B cell (primary cell): Measurements from ENCODE around the gene NPAS1. TPM values are rescaled to one million over a fixed set of nuclear protein-coding genes. Genes with fewer than 3 reads are reported as not detected.
A peak's percentile ranks its signal among the peaks of the same experiment; 100 is the strongest.

Experiments
- ATAC-seq: fragments of 200-7000 bp; cut with Tn5 transposase; one replicate; pipeline ENCODE4 v1.10.0; 2021; ENCODE audit warnings: low read depth, mild to moderate bottlenecking, moderate number of reproducible peaks, moderate library complexity
- CTCF ChIA-PET: fragments of 350-600 bp; sonication (Branson Sonifier 250); formaldehyde crosslinking; loops from one replicate; lab custom pipeline; 2021; ENCODE audit warnings: antibody characterized with exemption, inconsistent platforms; lab: Charles Lee
- POLR2A ChIA-PET: fragments of 350-600 bp; sonication (Branson Sonifier 250); formaldehyde crosslinking; loops from one replicate; lab custom pipeline; 2021; ENCODE audit warnings: antibody characterized with exemption; lab: Charles Lee
- DNase-seq: peaks from one replicate; pipeline ENCODE4 v3.0.0; 2013
- H2AFZ ChIP-seq: 2 replicates; pipeline ENCODE4 v1.6.1; 2012; ENCODE audit warnings: mild to moderate bottlenecking, low read depth, low read length; ENCODE audit not compliant: insufficient read depth, poor library complexity, severe bottlenecking
- H3K27ac ChIP-seq, 2 donors: 1 replicate in 1 of 2; 2 replicates in 1 of 2; pipeline ENCODE4 v1.5.1; 2012 to 2013; ENCODE audit warnings: low read length in 2 of 2, mild to moderate bottlenecking in 2 of 2, moderate library complexity in 1 of 2
- H3K27me3 ChIP-seq, 4 experiments: fragments of 200-600 bp in 1 of 4; sonication (generic) in 1 of 4; replicated peaks in 1 of 4; 1 replicate in 2 of 4; 2 replicates in 2 of 4; pipeline versions ENCODE4 v1.6.1 to v1.7.0; 2013 to 2016; ENCODE audit warnings: low read length in 3 of 4, mild to moderate bottlenecking in 2 of 4, mixed read lengths in 1 of 4, moderate library complexity in 1 of 4; ENCODE audit not compliant: insufficient read depth in 4 of 4, control insufficient read depth in 3 of 4; ENCODE audit errors: control extremely low read depth in 1 of 4
- H3K36me3 ChIP-seq, 2 experiments: replicated peaks in 1 of 2; 1 replicate in 1 of 2; 2 replicates in 1 of 2; pipeline versions ENCODE4 v1.6.1 to v1.7.1; 2013; ENCODE audit warnings: low read length in 1 of 2; ENCODE audit not compliant: insufficient read depth in 2 of 2, control insufficient read depth in 1 of 2; ENCODE audit errors: control extremely low read depth in 1 of 2, extremely low read depth in 1 of 2
- H3K4me1 ChIP-seq, 2 donors: fragments of 200-600 bp in 1 of 2; sonication (generic) in 1 of 2; 1 replicate in 1 of 2; 2 replicates in 1 of 2; pipeline versions ENCODE4 v1.5.1 to v1.6.1; 2013 to 2017; ENCODE audit warnings: low read length in 2 of 2; ENCODE audit not compliant: control insufficient read depth in 2 of 2, insufficient read depth in 2 of 2
- H3K4me2 ChIP-seq: replicated peaks from 2 replicates; pipeline ENCODE3; 2012; ENCODE audit warnings: mild to moderate bottlenecking, low read depth, low read length; ENCODE audit not compliant: poor library complexity, severe bottlenecking
- H3K4me3 ChIP-seq, 5 experiments: fragments of 200-600 bp in 1 of 5; sonication (generic) in 1 of 5; 1 replicate in 3 of 5; 2 replicates in 2 of 5; pipeline versions ENCODE4 v1.5.1 to v1.7.0; 2011 to 2016; ENCODE audit warnings: low read length in 4 of 5, mild to moderate bottlenecking in 4 of 5, low read depth in 2 of 5, control low read depth in 1 of 5, moderate library complexity in 1 of 5; ENCODE audit not compliant: insufficient read depth in 1 of 5; ENCODE audit errors: control extremely low read depth in 1 of 5, extremely low read depth in 1 of 5
- H3K79me2 ChIP-seq: fragments of 200-600 bp; sonication (generic); one replicate; pipeline ENCODE4 v1.6.0; 2016; ENCODE audit warnings: low read length; ENCODE audit not compliant: control insufficient read depth, insufficient read depth
- H3K9ac ChIP-seq: fragments of 200-600 bp; sonication (generic); 2 replicates; pipeline ENCODE4 v1.6.1; 2017; ENCODE audit warnings: mild to moderate bottlenecking, low read length, moderate library complexity
- H3K9me3 ChIP-seq, 3 donors: one replicate each; pipeline versions ENCODE4 v1.6.1 to v1.7.1; 2013; ENCODE audit warnings: low read length in 2 of 3; ENCODE audit not compliant: control insufficient read depth in 2 of 3, insufficient read depth in 1 of 3; ENCODE audit errors: control extremely low read depth in 1 of 3
- H4K20me1 ChIP-seq: 2 replicates; pipeline ENCODE4 v1.6.0; 2012; ENCODE audit warnings: mild to moderate bottlenecking, low read length; ENCODE audit not compliant: insufficient read depth, control insufficient read depth, poor library complexity, severe bottlenecking
- H3K27ac Mint-ChIP-seq: one replicate; pipeline ENCODE4 v1.8.0; 2021; ENCODE audit warnings: mixed read lengths
- H3K27me3 Mint-ChIP-seq: one replicate; pipeline ENCODE4 v1.8.0; 2021; ENCODE audit warnings: mixed read lengths
- H3K4me1 Mint-ChIP-seq: one replicate; pipeline ENCODE4 v1.8.0; 2021; ENCODE audit warnings: mixed read lengths
- H3K4me3 Mint-ChIP-seq: one replicate; pipeline ENCODE4 v1.8.0; 2021; ENCODE audit warnings: mixed read lengths
- H3K9me3 Mint-ChIP-seq: one replicate; pipeline ENCODE4 v1.8.0; 2022; ENCODE audit warnings: mixed read lengths; ENCODE audit not compliant: insufficient read depth
- EZH2 ChIP-seq: IDR thresholded peaks from 2 replicates; pipeline ENCODE4 v1.6.1; 2012; ENCODE audit warnings: borderline replicate concordance, low read depth, mild to moderate bottlenecking, moderate library complexity, low read length; ENCODE audit not compliant: insufficient read depth, poor library complexity, severe bottlenecking
- WGBS: methylation state at CpG from one replicate; pipeline ENCODE4 v1.1.5; 2013; ENCODE audit warnings: missing lambda C conversion rate; ENCODE audit not compliant: insufficient coverage; 5-methylcytosine and 5-hydroxymethylcytosine counted together
- intact Hi-C: fragments of 100-400 bp; cut with micrococcal nuclease; formaldehyde crosslinking; loops from one replicate; pipeline ENCODE4 v1.10.0; 2022
- polyA plus RNA-seq: library from polyadenylated mRNA; depleted of rRNA; stranded (reverse); fragments of >200 nt; gene quantifications from 2 replicates; pipeline ENCODE4 v1.2.3, GENCODE V29; 2012
- total RNA-seq, 2 donors: library from RNA; stranded (reverse); fragments of 120-200 nt in 1 of 2; gene quantifications; 1 replicate in 1 of 2; 2 replicates in 1 of 2; pipeline versions ENCODE4 v1.2.3 to v1.2.4, GENCODE V29; 2013 to 2022
- TF ChIP-seq, protein P1 (sequence below): fragments of 200-600 bp; IDR thresholded peaks from one replicate; pipeline ENCODE4 v1.8.0; 2022; ENCODE audit warnings: antibody characterized with exemption, mild to moderate bottlenecking

The NPAS1 gene
- total and polyA plus RNA-seq, 2 donors (not counting 1 experiment from before 2014, with no cell fraction given) = 1.1 to 1.7 TPM

DNA sequence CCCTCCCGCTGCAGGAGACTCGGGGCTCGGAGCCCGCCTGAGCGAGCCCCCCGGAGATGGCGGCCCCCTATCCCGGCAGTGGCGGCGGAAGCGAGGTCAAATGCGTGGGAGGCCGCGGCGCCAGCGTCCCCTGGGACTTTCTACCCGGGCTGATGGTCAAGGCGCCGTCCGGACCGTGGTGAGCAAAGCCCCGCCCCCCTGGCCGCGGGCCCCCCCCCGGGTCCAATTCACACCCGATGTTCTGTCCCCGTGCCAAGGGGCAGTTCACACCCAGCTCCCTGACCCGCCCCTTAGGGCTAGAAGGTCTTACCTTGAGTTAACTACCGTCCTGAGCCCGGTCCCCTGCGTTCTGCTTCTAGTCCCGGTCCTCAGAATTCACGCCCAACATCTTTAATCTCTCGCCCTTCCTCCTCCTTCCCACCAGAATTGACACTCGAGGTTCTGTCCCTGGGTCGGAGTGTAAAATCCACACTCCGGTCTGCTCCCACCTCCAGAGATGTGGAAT lies 1.4 kb downstream of the NPAS1 start:
- H3K9ac ChIP-seq = peak overlapping the region; percentile 37
- no peaks in the 10 kb centered on the region for H3K9me3 Mint-ChIP-seq
- peak; percentile 31 for ATAC-seq
- H3K4me3 ChIP-seq = peak overlapping the region in 3 of 5 experiments; percentile 7 to 41 (median 18)
- H3K4me1 Mint-ChIP-seq = peaks cover 18% of the 10 kb centered on the region
- no peaks in the 10 kb centered on the region for H4K20me1 ChIP-seq
- no peaks in the 10 kb centered on the region for H3K36me3 ChIP-seq
- no peak overlapping the region for H3K27ac ChIP-seq
- CTCF ChIA-PET = interaction anchor here (1.0 to 1.1 kb wide), 2 partner anchors 8 to 10 kb away, joined by 4 to 5 read pairs; no protein-coding TSS in a partner anchor
- H3K27ac Mint-ChIP-seq = no peak overlapping the region
- peak; percentile 45 for DNase-seq
- no peak overlapping the region for H2AFZ ChIP-seq
- intact Hi-C loops = no loop called here
- WGBS = 1% methylated on average over 37 of the region's 37 CpGs
- peak overlapping the region; percentile 45 for H3K4me3 Mint-ChIP-seq
- POLR2A ChIA-PET = no interaction called here
- H3K79me2 ChIP-seq = no peaks in the 10 kb centered on the region
- peaks cover 27 to 31% of the 10 kb centered on the region in 2 donors for H3K4me1 ChIP-seq
- H3K9me3 ChIP-seq = peaks cover 0 to 5% (median 0%) of the 10 kb centered on the region in 3 donors
- peaks cover 0 to 64% (median 27%) of the 10 kb centered on the region in 4 experiments for H3K27me3 ChIP-seq
- TF ChIP-seq EZH2 = peak; percentile 67
- TF ChIP-seq, protein P1, sequence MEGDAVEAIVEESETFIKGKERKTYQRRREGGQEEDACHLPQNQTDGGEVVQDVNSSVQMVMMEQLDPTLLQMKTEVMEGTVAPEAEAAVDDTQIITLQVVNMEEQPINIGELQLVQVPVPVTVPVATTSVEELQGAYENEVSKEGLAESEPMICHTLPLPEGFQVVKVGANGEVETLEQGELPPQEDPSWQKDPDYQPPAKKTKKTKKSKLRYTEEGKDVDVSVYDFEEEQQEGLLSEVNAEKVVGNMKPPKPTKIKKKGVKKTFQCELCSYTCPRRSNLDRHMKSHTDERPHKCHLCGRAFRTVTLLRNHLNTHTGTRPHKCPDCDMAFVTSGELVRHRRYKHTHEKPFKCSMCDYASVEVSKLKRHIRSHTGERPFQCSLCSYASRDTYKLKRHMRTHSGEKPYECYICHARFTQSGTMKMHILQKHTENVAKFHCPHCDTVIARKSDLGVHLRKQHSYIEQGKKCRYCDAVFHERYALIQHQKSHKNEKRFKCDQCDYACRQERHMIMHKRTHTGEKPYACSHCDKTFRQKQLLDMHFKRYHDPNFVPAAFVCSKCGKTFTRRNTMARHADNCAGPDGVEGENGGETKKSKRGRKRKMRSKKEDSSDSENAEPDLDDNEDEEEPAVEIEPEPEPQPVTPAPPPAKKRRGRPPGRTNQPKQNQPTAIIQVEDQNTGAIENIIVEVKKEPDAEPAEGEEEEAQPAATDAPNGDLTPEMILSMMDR = no peak
- H3K4me2 ChIP-seq = peak overlapping the region; percentile 76
- H3K27me3 Mint-ChIP-seq = peaks cover 30% of the 10 kb centered on the region

DNA sequence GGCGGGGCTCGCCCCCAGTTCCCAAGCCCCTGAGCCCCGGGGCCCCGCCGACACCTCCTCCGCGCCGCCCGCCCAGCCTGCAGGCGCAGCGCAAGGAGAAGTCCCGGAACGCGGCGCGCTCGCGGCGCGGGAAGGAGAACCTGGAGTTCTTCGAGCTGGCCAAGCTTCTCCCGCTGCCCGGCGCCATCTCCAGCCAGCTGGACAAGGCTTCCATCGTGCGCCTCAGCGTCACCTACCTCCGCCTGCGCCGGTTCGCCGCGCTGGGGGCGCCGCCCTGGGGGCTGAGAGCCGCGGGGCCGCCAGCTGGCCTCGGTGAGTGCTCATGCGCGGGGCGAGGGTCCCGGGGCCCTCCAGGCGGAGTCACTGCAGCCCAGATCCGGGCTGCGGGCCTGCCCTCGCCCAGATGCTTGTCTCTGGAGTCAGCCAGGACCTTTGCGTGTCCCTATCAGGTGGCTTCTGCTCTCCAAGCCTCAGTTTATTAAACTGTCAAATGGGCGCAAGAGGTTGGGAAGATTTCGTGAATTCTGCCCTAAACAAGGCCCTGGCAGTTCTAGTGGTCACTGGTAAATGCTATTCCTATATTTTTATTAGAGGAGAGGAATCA lies 2.0 kb downstream of the NPAS1 start:
- peaks cover 27 to 31% of the 10 kb centered on the region in 2 donors for H3K4me1 ChIP-seq
- no peak overlapping the region for H2AFZ ChIP-seq
- Mint-ChIP-seq H3K27me3 (peaks cover 36% of the 10 kb centered on the region), H3K9me3 (no peaks in the 10 kb centered on the region), H3K4me1 (peaks cover 18% of the 10 kb centered on the region), H3K27ac (no peak overlapping the region), H3K4me3 (peak overlapping the region; percentile 45)
- ATAC-seq = no peak
- ChIA-PET CTCF (interaction anchor here (1.0 to 2.5 kb wide), 3 partner anchors 9 to 10 kb away, joined by 4 to 29 read pairs (median 5); no protein-coding TSS in a partner anchor), POLR2A (interaction anchor here (0.5 kb wide), 1 partner anchor 254 kb away, joined by 4 read pairs; no protein-coding TSS in a partner anchor)
- TF ChIP-seq EZH2 = peak; percentile 43
- TF ChIP-seq, protein P1 = no peak
- peaks cover 0 to 70% (median 29%) of the 10 kb centered on the region in 4 experiments for H3K27me3 ChIP-seq
- no peaks in the 10 kb centered on the region for H3K79me2 ChIP-seq
- intact Hi-C loops = no loop called here
- no peaks in the 10 kb centered on the region for H3K36me3 ChIP-seq
- no peak overlapping the region for H3K27ac ChIP-seq
- peak overlapping the region; percentile 76 for H3K4me2 ChIP-seq
- 10% methylated on average over 48 of the region's 50 CpGs for WGBS
- no peaks in the 10 kb centered on the region for H4K20me1 ChIP-seq
- H3K9ac ChIP-seq = peak overlapping the region; percentile 37
- DNase-seq = no peak
- peaks cover 0 to 11% (median 0%) of the 10 kb centered on the region in 3 donors for H3K9me3 ChIP-seq
- peak overlapping the region in 1 of 5 experiments; percentile 41 for H3K4me3 ChIP-seq
